Urinary bladder (tissue), 4 donors: ENCODE measurements around the gene ZNF133. TPM values are rescaled to one million over a fixed set of nuclear protein-coding genes. Genes with fewer than 3 reads are reported as not detected.
"Not testable (repeated sequence)": the region's sequence is repeated elsewhere in the genome, so short reads cannot be mapped to it uniquely, and the experiment has no call there.

ENCODE experiments used
- DNase-seq: peaks from one replicate; pipeline ENCODE4 v3.0.0-alpha.2; 2015; ENCODE audit errors: extremely low spot score
- H3K27ac ChIP-seq: one replicate; pipeline ENCODE4 v1.5.1; 2013; ENCODE audit warnings: low read depth, mild to moderate bottlenecking, moderate library complexity
- H3K36me3 ChIP-seq: one replicate; pipeline ENCODE4 v1.6.1; 2013; ENCODE audit warnings: mild to moderate bottlenecking, moderate library complexity; ENCODE audit not compliant: insufficient read depth
- H3K4me1 ChIP-seq: one replicate; pipeline ENCODE4 v1.6.1; 2013; ENCODE audit warnings: mild to moderate bottlenecking, moderate library complexity; ENCODE audit not compliant: insufficient read depth
- H3K4me3 ChIP-seq: one replicate; pipeline ENCODE4 v1.5.1; 2013; ENCODE audit warnings: low read depth, low read length
- WGBS: extraction: QIAGEN DNeasy Blood & Tissue Kit; methylation state at CpG from one replicate; pipeline ENCODE4 v1.1.7; 2013; 5-methylcytosine and 5-hydroxymethylcytosine counted together
- polyA plus RNA-seq: library from polyadenylated mRNA; stranded (reverse); fragments of 200-250 nt; gene quantifications from one replicate; pipeline ENCODE4 v1.2.3, GENCODE V29; 2013
- total RNA-seq: library from RNA; depleted of rRNA; stranded (reverse); fragments of >200 nt; gene quantifications from one replicate; pipeline ENCODE4 v1.2.3, GENCODE V29; 2014
- donor health status: healthy with polysubstance abuse.
- donor health status: healthy.

The ZNF133 gene
- total and polyA plus RNA-seq, 2 donors, result 15.2 to 24.2 TPM

- H3K4me1 ChIP-seq, result no peaks in the 10 kb centered on the region
- H3K27ac ChIP-seq, result no peak overlapping the region
- H3K4me3 ChIP-seq, result no peak overlapping the region
- no peak for DNase-seq
- no peaks in the 10 kb centered on the region for H3K36me3 ChIP-seq
- 79% methylated on average over 5 of the region's 5 CpGs for WGBS
Measured at GRCh38 chr20:18266282-18266681, 22.0 kb upstream of the ZNF133 start.

DNA sequence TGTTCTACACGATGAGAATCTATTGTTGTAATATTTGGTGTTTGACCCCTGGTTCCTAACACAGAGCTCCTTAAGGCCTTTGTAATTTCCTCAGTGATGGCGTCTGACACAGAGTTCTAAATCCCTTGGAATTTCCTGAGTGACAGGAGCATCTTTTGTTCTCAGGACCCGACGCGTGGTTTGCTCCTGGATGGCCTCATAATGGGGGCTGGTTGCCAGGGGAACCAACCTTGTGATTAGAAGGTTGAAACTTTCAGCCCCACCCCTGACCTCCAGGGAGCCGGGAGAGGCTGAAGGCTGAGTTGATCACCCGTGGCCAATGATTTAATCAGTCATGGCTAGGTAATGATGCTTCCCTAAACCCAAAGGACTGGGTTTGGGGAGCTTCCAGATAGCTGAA lies 20.5 kb upstream of the ZNF133 start:
- no peaks in the 10 kb centered on the region for H3K36me3 ChIP-seq
- no peak for DNase-seq
- no peak overlapping the region for H3K4me3 ChIP-seq
- no peak overlapping the region for H3K27ac ChIP-seq
- H3K4me1 ChIP-seq, result no peaks in the 10 kb centered on the region
- WGBS, result 12% methylated on average over 7 of the region's 7 CpGs

DNA sequence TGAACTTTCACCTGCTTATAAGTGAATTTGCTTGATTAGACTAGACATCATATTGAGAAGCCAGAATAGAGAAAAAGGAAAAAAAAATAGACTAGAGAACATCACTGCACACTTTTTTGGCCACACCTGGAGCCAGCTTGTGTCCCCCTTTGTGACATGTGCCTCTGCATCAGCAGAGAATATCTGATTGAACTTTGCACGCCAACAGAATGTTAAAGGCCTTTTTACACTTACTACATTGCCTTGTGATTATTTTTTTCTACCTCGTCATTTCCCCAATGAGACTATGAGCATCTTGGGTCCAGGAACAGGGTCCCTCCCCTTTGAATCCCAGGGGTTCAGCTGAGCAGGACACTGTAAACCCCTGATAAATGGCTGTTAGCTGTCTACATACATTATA lies 17.2 kb upstream of the ZNF133 start:
- Histone ChIP-seq H3K36me3 (no peaks in the 10 kb centered on the region), H3K4me3 (no peak overlapping the region), H3K4me1 (no peaks in the 10 kb centered on the region), H3K27ac (no peak overlapping the region)
- no peak for DNase-seq
- WGBS, result 88% methylated on average over 2 of the region's 2 CpGs

GRCh38 chr20:18272451-18272850 lies 15.9 kb upstream of the ZNF133 start:
- Histone ChIP-seq H3K36me3 (no peaks in the 10 kb centered on the region), H3K4me3 (no peak overlapping the region), H3K27ac (no peak overlapping the region), H3K4me1 (no peaks in the 10 kb centered on the region)
- 73% methylated on average over 6 of the region's 6 CpGs for WGBS
- no peak for DNase-seq

DNA sequence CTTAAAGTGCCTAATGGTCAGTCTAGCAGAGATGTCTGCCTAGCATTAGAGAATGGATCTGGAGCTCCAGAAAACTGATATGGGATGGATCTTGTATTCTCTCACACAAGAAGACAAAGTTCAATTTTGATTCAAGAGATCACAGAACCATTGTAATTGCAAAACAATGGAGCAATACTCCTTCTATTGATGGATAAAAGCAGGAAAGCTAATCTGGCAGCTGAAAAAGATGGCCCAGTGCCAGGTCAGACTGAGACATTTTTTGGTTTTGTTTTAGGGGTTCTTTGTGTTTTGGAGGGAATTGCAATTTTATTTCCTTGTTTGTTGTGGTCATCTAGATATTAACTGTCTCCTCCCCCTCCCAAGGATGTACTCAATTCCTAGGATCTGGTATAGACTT lies 14.6 kb upstream of the ZNF133 start:
- no peak for DNase-seq
- no peak overlapping the region for H3K4me3 ChIP-seq
- H3K4me1 ChIP-seq, result no peaks in the 10 kb centered on the region
- no peak overlapping the region for H3K27ac ChIP-seq
- H3K36me3 ChIP-seq, result no peaks in the 10 kb centered on the region

GRCh38 chr20:18275960-18276359 lies 12.4 kb upstream of the ZNF133 start:
- not testable (repeated sequence) for DNase-seq, H3K36me3 ChIP-seq, H3K4me3 ChIP-seq, H3K4me1 ChIP-seq, H3K27ac ChIP-seq
- WGBS, result 92% methylated on average over 7 of the region's 7 CpGs

GRCh38 chr20:18276821-18277220 lies 11.5 kb upstream of the ZNF133 start:
- WGBS, result 25% methylated on average over 12 of the region's 12 CpGs
- H3K27ac ChIP-seq, result no peak overlapping the region
- H3K36me3 ChIP-seq, result no peaks in the 10 kb centered on the region
- H3K4me3 ChIP-seq, result no peak overlapping the region
- DNase-seq, result no peak
- H3K4me1 ChIP-seq, result no peaks in the 10 kb centered on the region

- Histone ChIP-seq H3K36me3 (no peaks in the 10 kb centered on the region), H3K4me3 (no peak overlapping the region), H3K4me1 (no peaks in the 10 kb centered on the region), H3K27ac (no peak overlapping the region)
- DNase-seq, result no peak
- 65% methylated on average over 2 of the region's 2 CpGs for whole genome bisulfite sequencing
Measured at GRCh38 chr20:18279242-18279641, 9.1 kb upstream of the ZNF133 start.

GRCh38 chr20:18284805-18285533 lies 3.4 kb upstream of the ZNF133 start:
- no peak for DNase-seq
- Histone ChIP-seq H3K4me1 (no peaks in the 10 kb centered on the region), H3K27ac (no peak overlapping the region), H3K36me3 (no peaks in the 10 kb centered on the region), H3K4me3 (no peak overlapping the region)
- 80% methylated on average over 3 of the region's 3 CpGs for WGBS

GRCh38 chr20:18287546-18287914 lies 797 bp upstream of the ZNF133 start:
- Histone ChIP-seq H3K27ac (peak overlapping the region; percentile 81), H3K4me3 (peak overlapping the region; percentile 80), H3K36me3 (no peaks in the 10 kb centered on the region), H3K4me1 (peaks cover 2% of the 10 kb centered on the region)
- WGBS, result 6% methylated on average over 11 of the region's 11 CpGs
- DNase-seq, result no peak

GRCh38 chr20:18288749-18289267 lies 481 bp downstream of the ZNF133 start:
- Histone ChIP-seq H3K4me3 (peak overlapping the region; percentile 80), H3K36me3 (no peaks in the 10 kb centered on the region), H3K4me1 (peaks cover 2% of the 10 kb centered on the region), H3K27ac (no peak overlapping the region)
- WGBS, result 2% methylated on average over 19 of the region's 19 CpGs
- no peak for DNase-seq

DNA sequence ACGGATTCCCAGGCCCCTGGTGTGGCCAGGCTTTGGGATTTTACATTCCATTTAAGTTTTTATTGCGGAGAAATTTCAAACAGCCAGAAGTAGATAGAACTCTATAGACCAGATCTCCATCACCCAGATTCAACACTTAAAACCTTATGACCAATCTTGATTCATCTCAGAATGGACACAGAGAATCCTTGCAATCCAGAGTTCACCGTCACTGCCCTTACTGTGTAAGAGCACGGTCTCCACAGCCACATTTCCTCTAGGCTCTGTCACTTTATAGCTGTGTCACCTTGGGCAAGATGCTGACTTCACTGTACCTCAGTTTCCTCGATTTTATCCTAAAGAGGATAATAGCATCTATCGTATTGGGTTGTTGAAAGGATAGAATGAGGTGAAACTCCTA lies 979 bp downstream of the ZNF133 start:
- Histone ChIP-seq H3K4me1 (peaks cover 2% of the 10 kb centered on the region), H3K27ac (no peak overlapping the region), H3K4me3 (peak overlapping the region; percentile 80), H3K36me3 (no peaks in the 10 kb centered on the region)
- DNase-seq, result no peak
- WGBS, result 71% methylated on average over 6 of the region's 6 CpGs

DNA sequence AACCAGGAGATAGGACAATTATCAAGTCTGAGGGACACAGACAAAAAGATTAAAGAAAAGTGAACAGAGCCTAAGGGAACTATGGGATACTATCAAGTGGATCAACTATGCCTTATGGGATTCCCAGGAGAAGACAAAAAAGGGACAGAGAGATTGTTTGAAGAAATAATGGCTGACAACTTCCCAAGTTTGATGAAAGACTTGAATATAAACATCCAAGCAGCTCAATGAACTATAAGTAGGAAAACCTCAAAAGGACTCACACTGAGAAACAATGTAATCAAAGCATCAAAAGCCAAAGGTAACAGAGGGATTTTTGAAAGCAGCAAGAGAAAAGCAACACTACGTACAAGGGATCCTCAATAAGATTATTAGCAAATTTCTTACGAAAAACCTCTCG lies 11.0 kb downstream of the ZNF133 start:
- no peak overlapping the region for H3K27ac ChIP-seq
- WGBS, result 98% methylated on average over 3 of the region's 3 CpGs
- H3K4me1 ChIP-seq, result no peaks in the 10 kb centered on the region
- H3K36me3 ChIP-seq, result no peaks in the 10 kb centered on the region
- DNase-seq, result no peak
- no peak overlapping the region for H3K4me3 ChIP-seq

DNA sequence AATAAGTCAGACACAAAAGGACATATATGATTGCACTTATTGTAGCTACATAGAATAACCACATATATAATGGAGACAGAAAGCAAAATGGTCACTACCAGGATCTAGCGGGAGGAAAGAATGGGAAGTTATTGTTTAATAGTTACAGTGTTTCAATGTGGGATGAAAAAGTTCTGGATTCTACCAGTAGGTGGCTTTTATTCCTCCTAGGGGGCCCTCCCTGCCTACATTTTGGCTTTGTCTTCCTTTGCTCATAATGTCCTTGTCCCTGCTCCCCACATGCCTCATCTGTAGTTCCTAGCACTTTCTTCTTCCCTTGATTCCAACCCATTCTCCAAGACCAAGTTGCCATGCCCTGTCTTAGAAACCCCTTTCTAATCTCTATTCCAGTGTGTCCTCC lies 16.3 kb downstream of the ZNF133 start:
- no peak for DNase-seq
- H3K4me1 ChIP-seq, result no peaks in the 10 kb centered on the region
- no peak overlapping the region for H3K27ac ChIP-seq
- H3K4me3 ChIP-seq, result no peak overlapping the region
- peaks cover 1% of the 10 kb centered on the region for H3K36me3 ChIP-seq
- 100% methylated on average over 1 of the region's 1 CpG for WGBS

DNA sequence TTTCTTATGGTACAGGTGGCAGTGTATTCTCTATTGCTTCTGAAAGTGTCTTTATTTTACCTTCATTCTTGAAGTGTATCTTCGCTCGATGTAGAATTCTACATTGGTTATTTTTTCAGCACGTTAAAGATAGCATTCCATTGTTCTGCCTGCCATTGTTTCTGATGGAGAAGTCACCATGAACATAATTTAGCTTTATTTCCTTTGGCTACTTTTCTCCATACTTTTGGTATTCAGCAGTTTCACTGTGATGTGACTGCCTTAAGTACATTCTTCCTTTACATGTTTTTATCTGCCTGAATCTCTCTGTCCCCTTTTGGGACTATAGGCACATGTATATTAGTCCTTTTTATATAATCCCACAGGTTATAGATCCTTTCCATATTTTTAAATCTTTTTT lies 19.0 kb downstream of the ZNF133 start:
- no peaks in the 10 kb centered on the region for H3K4me1 ChIP-seq
- peaks cover 1% of the 10 kb centered on the region for H3K36me3 ChIP-seq
- WGBS, result 92% methylated on average over 3 of the region's 3 CpGs
- H3K27ac ChIP-seq, result no peak overlapping the region
- no peak overlapping the region for H3K4me3 ChIP-seq
- DNase-seq, result no peak
